Sigmoid colon (tissue), 4 donors: Measurements from ENCODE around the gene NBEAL2.

ENCODE experiments used
- CTCF ChIP-seq, 4 experiments: fragments of 450-650 bp in 3 of 4; fragments of 200-600 bp in 1 of 4; IDR thresholded peaks; one replicate each; pipeline ENCODE4 v1.5.1; 2016 to 2019; ENCODE audit warnings: antibody characterized with exemption in 4 of 4, mild to moderate bottlenecking in 3 of 4, moderate library complexity in 2 of 4
- EP300 ChIP-seq, 4 donors: sonication (generic); formaldehyde crosslinking; IDR thresholded peaks; one replicate each; pipeline ENCODE4 v1.6.1; 2017; ENCODE audit warnings: antibody characterized with exemption in 4 of 4
- POLR2A ChIP-seq, 2 donors: fragments of 450-650 bp; IDR thresholded peaks; one replicate each; pipeline ENCODE4 v1.6.1; 2016; ENCODE audit warnings: antibody characterized with exemption in 2 of 2, mild to moderate bottlenecking in 2 of 2, moderate library complexity in 2 of 2

- TF ChIP-seq CTCF (IDR thresholded peaks at IDR 0.05), result no peak
- no peak for TF ChIP-seq EP300 (IDR thresholded peaks at IDR 0.05)
- TF ChIP-seq POLR2A (IDR thresholded peaks at IDR 0.05), result no peak
Observed at GRCh38 chr3:47007001-47007400, 27.5 kb downstream of the NBEAL2 start.
